Measurements from ENCODE around the gene C8B. TPM values are rescaled to one million over a fixed set of nuclear protein-coding genes. Genes with fewer than 3 reads are reported as not detected.

The C8B gene
- total and polyA plus RNA-seq, 5 experiments from 2014 or later, result not detected

DNA sequence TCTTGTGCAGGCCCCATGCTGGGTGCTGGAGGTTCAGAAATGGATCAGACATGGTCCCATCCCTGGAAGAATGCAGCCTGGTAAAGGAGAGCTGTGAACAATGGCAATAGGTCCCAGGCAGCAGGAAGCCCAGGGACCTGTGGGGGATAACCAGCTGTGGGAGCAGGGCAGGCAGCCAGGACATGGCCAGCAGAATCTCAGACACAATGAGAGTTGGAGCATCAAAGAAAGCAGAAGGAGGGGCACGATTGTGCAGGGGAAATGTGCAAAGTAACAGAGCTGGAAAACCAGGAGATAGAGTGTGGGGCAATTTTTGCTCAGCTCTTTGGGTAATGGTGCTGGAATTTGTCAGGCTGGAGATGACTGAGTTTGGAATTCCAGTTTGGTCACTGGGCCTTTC lies 44.3 kb downstream of the C8B start:
- Mint-ChIP-seq H3K27me3 (peaks cover 2 to 31% (median 13%) of the 10 kb centered on the region in 5 donors), H3K4me3 (no peak overlapping the region), H3K36me3 (no peaks in the 10 kb centered on the region), H3K9me3 (no peaks in the 10 kb centered on the region), H3K4me1 (no peaks in the 10 kb centered on the region), H3K27ac (no peak overlapping the region)
- no peak for DNase-seq
- POLR2A ChIA-PET, result no interaction called here
- no peak for ATAC-seq

DNA sequence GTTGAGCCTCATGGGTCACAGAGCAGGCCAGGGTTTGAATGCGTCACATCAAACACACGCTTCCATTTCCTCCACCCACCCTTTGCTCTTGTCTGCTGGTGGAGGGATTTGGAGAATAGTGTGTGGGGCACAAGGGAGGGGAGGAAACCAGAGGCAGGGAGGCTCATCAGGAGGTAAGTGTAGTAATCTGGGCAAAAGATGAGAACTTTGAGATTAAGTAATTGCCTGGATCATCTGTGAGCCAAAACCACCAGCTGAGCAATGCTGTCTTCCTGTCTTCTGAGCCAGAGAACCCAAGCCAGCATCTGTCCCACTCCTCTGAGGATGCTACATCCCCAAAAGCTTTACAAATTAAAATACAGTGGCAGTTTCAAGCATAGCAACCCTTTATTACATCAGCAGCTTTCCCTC lies 45.2 kb downstream of the C8B start:
- POLR2A ChIA-PET, result no interaction called here
- Mint-ChIP-seq H3K4me1 (no peaks in the 10 kb centered on the region), H3K36me3 (no peaks in the 10 kb centered on the region)

DNA sequence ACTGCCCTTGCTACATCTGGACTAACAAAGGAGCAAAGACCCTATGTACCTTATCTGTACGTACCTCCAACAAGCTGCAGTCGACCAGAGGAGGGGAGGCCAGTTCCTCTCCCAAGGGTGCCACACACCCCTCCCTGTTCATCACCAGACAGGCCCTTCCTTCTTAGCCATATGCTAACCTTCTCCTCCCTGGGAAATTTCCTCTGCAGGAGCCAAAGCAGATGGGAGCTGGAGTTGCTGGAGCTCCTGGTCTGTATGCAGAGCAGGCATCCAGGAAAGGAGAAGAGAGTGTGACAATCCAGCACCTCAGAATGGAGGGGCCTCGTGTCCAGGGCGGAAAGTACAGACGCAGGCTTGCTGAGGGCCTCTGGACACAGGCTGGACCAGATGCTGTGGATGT lies 48.5 kb downstream of the C8B start:
- Mint-ChIP-seq H3K4me1 (no peaks in the 10 kb centered on the region), H3K4me3 (no peak overlapping the region), H3K27ac (no peak overlapping the region), H3K9me3 (peaks cover 0 to 9% (median 0%) of the 10 kb centered on the region in 9 donors), H3K36me3 (no peaks in the 10 kb centered on the region), H3K27me3 (peaks cover 0 to 34% (median 2%) of the 10 kb centered on the region in 5 donors)
- POLR2A ChIA-PET, result no interaction called here
- ATAC-seq (no peak), DNase-seq (no peak)

More for the DNA sequence above, 45.2 kb downstream of the C8B start:
- Mint-ChIP-seq H3K27ac (no peak overlapping the region), H3K9me3 (no peaks in the 10 kb centered on the region), H3K27me3 (peaks cover 2 to 33% (median 12%) of the 10 kb centered on the region in 5 donors), H3K4me3 (no peak overlapping the region)
- ATAC-seq, result no peak
- DNase-seq, result no peak

DNA sequence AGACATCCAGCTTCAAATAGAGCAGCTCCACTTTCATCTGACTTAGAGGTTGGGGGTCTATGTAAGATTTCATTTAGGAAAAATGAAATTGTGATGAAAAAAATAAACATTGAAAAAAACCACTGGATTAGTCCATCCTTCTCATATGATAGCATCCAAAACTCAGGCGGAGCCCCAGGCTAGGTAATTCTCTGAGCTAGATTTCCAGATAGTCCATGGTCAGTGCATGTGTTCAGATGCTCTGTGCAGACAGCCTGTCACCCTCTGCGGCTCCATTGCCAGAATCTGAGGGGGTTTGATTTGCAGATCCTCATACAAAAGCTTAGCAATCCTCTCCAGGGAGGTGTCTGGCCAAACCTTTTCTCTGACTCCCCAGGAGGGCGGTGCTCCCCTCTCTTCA lies 49.2 kb downstream of the C8B start:
- H3K27ac Mint-ChIP-seq, result no peak overlapping the region
- H3K9me3 Mint-ChIP-seq, result peaks cover 0 to 9% (median 0%) of the 10 kb centered on the region in 9 donors
- ATAC-seq (no peak), DNase-seq (no peak)
- H3K36me3 Mint-ChIP-seq, result no peaks in the 10 kb centered on the region
- POLR2A ChIA-PET, result no interaction called here
- H3K4me1 Mint-ChIP-seq, result no peaks in the 10 kb centered on the region
- peaks cover 0 to 36% (median 4%) of the 10 kb centered on the region in 5 donors for H3K27me3 Mint-ChIP-seq
- no peak overlapping the region for H3K4me3 Mint-ChIP-seq

DNA sequence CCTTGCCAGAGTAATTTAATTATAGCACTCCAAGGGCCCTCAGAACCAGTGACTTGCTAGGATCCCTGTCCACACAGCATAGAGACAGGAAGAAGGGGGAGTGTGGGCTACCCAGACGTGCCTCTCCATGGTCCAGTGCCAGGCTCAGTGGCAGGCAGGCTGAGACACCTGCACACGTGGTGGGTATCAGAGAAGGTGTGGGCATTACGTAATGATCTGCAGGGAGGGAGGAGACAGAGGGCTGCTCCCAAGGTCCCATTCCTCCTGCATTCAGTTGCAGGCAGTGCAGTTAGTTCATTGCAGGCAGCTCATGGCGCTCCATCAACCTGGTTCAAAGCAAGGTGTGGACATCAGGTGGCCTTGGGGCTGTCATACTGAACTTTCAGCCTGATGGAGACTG lies 49.9 kb downstream of the C8B start:
- Mint-ChIP-seq H3K4me3 (no peak overlapping the region), H3K27ac (no peak overlapping the region), H3K27me3 (peaks cover 0 to 31% (median 5%) of the 10 kb centered on the region in 5 donors), H3K36me3 (no peaks in the 10 kb centered on the region), H3K4me1 (no peaks in the 10 kb centered on the region), H3K9me3 (peaks cover 0 to 9% (median 0%) of the 10 kb centered on the region in 9 donors)
- POLR2A ChIA-PET, result no interaction called here
- ATAC-seq (no peak), DNase-seq (no peak)

DNA sequence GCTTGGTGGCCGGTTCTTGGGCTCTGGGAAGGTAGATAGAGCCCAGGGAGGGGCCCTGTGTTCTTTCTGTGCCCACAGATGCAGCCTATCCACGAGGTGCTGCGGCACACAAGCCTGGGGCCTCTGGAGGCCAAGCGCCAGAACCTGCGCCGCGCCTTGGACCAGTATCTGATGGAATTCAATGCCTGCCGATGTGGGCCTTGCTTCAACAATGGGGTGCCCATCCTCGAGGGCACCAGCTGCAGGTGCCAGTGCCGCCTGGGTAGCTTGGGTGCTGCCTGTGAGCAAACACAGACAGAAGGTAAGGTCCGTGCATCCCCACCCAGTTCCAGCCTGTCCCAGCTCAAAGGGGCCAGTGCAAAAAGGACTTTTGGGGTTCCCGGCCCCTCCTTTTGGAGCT lies 53.5 kb downstream of the C8B start:
- Mint-ChIP-seq H3K27me3 (peaks cover 0 to 27% (median 5%) of the 10 kb centered on the region in 5 donors), H3K27ac (no peak overlapping the region), H3K4me1 (peaks cover 0 to 22% (median 0%) of the 10 kb centered on the region in 4 donors), H3K9me3 (peaks cover 0 to 9% (median 0%) of the 10 kb centered on the region in 9 donors), H3K36me3 (no peaks in the 10 kb centered on the region), H3K4me3 (no peak overlapping the region)
- ATAC-seq, result no peak
- no peak for DNase-seq
- POLR2A ChIA-PET, result no interaction called here

DNA sequence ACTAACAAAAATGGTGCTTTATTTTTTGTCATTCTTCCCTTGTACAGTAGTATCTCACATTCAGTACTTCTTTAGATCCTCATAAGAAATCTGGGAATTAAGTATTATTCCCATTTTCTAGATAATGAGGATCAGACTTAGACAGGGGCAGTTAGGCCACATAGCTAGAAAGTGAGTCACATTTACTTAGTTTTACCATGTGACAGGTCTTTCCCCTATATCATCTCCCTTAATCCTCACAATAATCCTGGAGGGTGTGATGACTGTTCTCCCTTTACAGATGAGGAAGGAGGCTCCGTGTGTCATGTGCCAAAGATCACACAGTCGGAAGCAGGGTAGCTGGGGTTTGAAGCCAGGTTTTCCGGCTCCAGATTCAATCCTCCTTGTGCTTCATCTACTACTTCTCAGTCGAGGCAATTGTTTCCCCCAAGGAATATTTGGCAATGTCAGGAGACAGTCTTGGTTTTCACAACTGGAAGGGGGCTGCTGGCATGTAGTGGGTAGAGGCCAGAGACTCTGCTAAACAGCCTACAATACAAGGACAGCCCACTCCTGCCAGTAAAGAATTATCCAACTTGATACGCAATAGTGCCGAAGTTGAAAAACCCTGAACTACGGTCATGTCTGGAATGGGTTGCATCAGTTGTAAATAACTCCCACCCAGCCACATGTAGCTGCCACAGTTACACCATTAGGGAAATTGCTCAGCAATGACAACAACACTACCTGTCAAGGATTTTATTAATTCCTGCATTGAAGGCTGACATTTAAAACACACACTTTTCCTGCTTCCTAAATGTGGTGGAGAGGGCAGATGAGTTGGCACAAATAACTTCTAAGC lies 54.5 kb downstream of the C8B start:
- peaks cover 0 to 22% (median 0%) of the 10 kb centered on the region in 4 donors for H3K4me1 Mint-ChIP-seq
- peaks cover 0 to 22% (median 5%) of the 10 kb centered on the region in 5 donors for H3K27me3 Mint-ChIP-seq
- peaks cover 0 to 9% (median 0%) of the 10 kb centered on the region in 9 donors for H3K9me3 Mint-ChIP-seq
- POLR2A ChIA-PET, result no interaction called here
- ATAC-seq (no peak), DNase-seq (no peak)
- H3K4me3 Mint-ChIP-seq, result no peak overlapping the region
- H3K36me3 Mint-ChIP-seq, result no peaks in the 10 kb centered on the region
- H3K27ac Mint-ChIP-seq, result no peak overlapping the region

DNA sequence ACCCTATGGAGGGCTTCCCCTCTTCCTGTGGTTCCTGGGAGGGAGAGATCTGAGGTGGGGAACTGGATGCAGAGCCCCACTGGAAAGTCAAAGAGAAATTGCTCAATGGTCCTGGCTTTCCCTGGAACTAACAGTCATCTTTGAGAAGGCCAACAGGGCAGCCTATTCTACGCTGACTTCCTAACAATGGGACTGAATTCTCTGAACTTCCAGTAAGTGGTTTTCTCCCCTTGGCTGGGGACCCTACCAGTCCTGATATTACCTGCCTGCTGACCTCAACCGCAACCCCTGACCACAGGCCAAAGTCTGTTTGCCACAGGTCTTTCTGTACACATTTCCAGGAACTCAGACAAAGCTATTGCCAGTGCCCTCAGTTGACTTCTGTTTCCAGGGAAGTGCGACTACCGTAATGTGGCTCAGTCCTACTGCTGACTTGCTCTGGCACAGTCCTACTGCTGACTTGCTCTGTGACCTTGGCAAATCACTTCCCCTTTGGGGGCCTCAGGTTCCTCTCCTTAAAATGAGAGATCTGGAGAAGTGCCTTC lies 55.3 kb downstream of the C8B start:
- Mint-ChIP-seq H3K9me3 (peaks cover 0 to 9% (median 0%) of the 10 kb centered on the region in 9 donors), H3K27ac (no peak overlapping the region), H3K27me3 (peaks cover 0 to 18% (median 5%) of the 10 kb centered on the region in 5 donors), H3K4me3 (no peak overlapping the region), H3K4me1 (peaks cover 0 to 22% (median 0%) of the 10 kb centered on the region in 4 donors), H3K36me3 (no peaks in the 10 kb centered on the region)
- POLR2A ChIA-PET, result no interaction called here
- ATAC-seq, result no peak
- DNase-seq, result no peak

DNA sequence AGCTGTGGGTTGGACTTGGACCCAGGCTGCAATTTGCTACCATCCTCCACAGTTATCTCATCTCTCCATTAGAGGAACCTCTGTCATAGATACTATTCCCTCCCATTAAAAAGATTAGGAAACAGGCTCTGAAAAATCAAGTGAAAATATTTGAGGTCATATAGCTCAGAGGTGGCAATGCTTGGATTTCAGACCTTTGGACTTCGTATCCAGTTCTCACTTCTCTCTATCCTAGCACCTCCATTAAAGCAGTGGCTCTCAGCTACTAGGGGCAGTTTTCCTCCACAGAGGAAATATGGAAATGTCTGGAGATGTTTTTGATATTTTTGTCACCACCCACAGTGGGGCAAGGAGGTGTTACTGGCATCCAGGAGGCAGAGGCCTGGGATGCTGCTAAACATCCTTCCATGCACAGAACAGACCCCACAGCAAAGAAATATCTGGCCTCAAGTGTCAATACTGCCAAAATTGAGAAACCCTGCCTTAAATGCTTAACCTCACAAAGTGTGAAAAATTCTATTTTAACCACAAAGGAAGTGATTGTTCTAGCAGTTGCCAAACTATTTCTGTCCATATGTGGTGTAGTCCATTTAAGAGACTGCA lies 57.1 kb downstream of the C8B start:
- peaks cover 0 to 3% (median 0%) of the 10 kb centered on the region in 9 donors for H3K9me3 Mint-ChIP-seq

DNA sequence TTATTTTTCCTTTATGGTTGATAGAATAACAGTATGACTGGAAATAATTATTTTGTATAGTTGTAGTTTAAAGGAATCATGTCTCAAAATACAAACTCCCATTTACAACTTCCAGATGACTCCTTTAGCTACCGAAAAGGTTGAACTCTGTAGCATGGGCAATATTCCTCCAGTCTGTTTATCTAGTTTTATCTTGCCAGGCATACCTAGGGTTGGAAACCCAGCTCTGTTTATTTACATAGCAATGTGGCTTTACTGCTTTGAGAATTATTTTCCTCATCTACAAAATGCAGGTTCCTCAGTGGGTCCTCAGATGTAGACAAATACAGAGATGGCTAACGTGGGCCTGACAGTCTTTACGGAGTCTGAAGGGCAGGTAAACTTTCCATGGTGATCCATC lies 60.1 kb downstream of the C8B start:
- DNase-seq (no peak), ATAC-seq (no peak)
- Mint-ChIP-seq H3K36me3 (no peaks in the 10 kb centered on the region), H3K27me3 (peaks cover 0 to 21% (median 2%) of the 10 kb centered on the region in 5 donors), H3K27ac (no peak overlapping the region), H3K4me1 (peaks cover 0 to 21% (median 0%) of the 10 kb centered on the region in 4 donors), H3K4me3 (no peak overlapping the region), H3K9me3 (peaks cover 0 to 3% (median 0%) of the 10 kb centered on the region in 9 donors)
- POLR2A ChIA-PET, result no interaction called here

More for the DNA sequence above, 57.1 kb downstream of the C8B start:
- peaks cover 0 to 22% (median 0%) of the 10 kb centered on the region in 4 donors for H3K4me1 Mint-ChIP-seq
- H3K27me3 Mint-ChIP-seq, result peaks cover 0 to 19% (median 5%) of the 10 kb centered on the region in 5 donors
- no peak overlapping the region for H3K27ac Mint-ChIP-seq
- DNase-seq (no peak), ATAC-seq (no peak)
- H3K36me3 Mint-ChIP-seq, result no peaks in the 10 kb centered on the region
- POLR2A ChIA-PET, result no interaction called here
- peak overlapping the region in 1 of 10 donors; percentile 22 for H3K4me3 Mint-ChIP-seq

DNA sequence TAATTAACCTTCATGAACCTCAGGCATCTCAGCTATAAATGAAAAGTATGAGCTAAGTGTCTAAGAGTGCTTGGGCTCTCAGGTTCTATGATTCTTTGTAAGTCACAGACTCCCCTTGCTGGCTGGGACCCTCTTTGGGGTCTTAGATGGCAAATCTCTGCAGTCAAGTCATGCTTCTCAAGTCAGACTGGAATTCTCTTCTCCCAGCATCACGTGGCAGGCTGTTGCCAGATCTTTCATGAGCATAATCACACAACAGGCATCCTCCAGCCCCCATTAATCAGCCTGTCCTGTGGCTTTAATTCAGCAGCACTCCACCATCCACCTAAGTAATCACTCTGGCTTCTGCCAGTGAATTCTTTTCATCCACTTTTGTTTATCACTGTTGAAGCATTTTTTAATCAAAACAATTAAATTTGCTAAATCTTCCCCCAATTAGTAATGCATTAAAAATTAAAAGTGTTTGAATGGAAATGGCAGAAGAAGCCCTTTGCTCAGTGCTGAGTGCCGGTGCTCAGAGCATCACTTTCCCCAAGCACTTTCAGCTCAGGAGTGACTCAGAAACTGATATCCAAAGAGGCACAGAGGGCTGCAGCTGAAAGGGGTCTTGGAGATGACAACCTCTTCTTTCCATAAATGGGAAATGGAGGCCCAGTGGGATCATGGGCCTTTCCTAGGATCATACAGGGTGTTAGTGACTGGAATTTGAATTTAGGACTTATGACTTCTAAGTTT lies 61.0 kb downstream of the C8B start:
- no peak overlapping the region for H3K27ac Mint-ChIP-seq
- DNase-seq, result no peak

DNA sequence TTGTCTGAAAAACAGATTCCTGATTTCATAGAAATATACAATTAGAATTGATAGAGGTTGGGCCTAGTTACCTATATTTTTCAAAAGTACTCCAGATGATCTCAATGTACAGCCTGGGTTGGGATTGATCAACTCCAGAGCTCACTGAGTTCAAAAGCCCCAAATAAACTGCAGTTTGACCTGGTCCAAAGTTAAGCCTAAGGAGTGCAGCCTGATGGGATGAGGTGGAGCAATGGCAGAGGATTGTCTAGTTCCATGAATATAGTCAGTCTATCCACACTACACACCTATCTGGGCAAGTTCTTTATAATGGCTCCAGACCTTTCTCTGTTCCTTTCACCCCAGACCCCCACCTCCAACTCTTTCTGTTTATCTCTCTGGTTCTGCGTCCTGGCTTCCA lies 62.0 kb downstream of the C8B start:
- no peaks in the 10 kb centered on the region for H3K36me3 Mint-ChIP-seq
- no peak for ATAC-seq
- H3K27me3 Mint-ChIP-seq, result peaks cover 0 to 21% (median 2%) of the 10 kb centered on the region in 5 donors
- H3K27ac Mint-ChIP-seq, result no peak overlapping the region
- H3K9me3 Mint-ChIP-seq, result peaks cover 0 to 3% (median 0%) of the 10 kb centered on the region in 9 donors
- peaks cover 0 to 6% (median 0%) of the 10 kb centered on the region in 4 donors for H3K4me1 Mint-ChIP-seq
- H3K4me3 Mint-ChIP-seq, result no peak overlapping the region
- DNase-seq, result no peak
- POLR2A ChIA-PET, result no interaction called here

More for the DNA sequence above, 61.0 kb downstream of the C8B start:
- Mint-ChIP-seq H3K4me3 (no peak overlapping the region), H3K9me3 (peaks cover 0 to 3% (median 0%) of the 10 kb centered on the region in 9 donors), H3K27me3 (peaks cover 0 to 21% (median 2%) of the 10 kb centered on the region in 5 donors), H3K36me3 (no peaks in the 10 kb centered on the region), H3K4me1 (peaks cover 0 to 14% (median 0%) of the 10 kb centered on the region in 4 donors)
- ATAC-seq, result no peak
- POLR2A ChIA-PET, result no interaction called here

All from naive thymus-derived CD8-positive, alpha-beta T cell (primary cell).